Neural progenitor cell (in vitro differentiated cells): ENCODE data around the gene FBXL17.

Source experiments
- EZH2 ChIP-seq: fragments of 200-600 bp; sonication (generic); IDR thresholded peaks from 2 replicates; pipeline ENCODE4 v1.6.1; 2017; ENCODE audit warnings: antibody characterized with exemption, mild to moderate bottlenecking, moderate library complexity
- TF ChIP-seq, protein P1 (sequence below): fragments of 200-600 bp; sonication (generic); IDR thresholded peaks from 2 replicates; pipeline ENCODE4 v1.5.1; 2017; ENCODE audit warnings: antibody characterized with exemption, mild to moderate bottlenecking

DNA sequence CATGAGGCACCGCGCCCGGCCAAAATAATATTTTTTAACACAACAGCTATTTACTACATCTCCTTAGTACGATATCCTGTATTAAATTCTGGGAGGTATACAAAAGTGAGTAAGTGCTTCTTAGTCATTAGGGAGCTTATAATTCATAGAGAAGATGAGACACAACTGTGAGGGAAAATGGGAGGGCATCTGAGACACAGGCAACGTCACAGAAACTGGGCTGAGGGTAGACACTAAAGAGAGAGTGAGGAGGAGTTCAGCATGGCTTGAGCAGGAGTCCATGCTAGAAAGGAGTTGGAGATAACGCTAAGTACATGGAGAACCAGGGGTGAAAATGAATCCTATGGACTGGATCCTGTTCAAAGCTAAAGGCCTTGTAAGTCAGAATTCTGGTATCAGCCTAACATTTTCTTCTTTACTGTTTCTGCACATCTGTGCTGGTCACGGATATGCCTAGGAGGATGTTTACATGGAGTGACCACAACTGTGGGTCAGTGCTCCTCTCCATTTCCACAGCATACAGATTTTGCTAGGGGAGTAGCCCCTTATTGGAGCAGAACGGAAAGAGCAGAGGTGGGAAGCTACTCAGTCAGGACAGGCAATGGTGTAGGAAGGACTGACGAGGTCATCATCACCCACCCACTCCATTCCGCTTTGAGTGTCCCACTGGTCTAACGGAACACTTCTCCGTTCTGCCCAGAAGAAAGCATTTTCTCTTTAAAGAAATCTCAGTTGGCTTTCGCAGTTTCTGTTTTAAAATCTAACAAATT lies 400.8 kb downstream of the FBXL17 start:
- TF ChIP-seq, protein P1, sequence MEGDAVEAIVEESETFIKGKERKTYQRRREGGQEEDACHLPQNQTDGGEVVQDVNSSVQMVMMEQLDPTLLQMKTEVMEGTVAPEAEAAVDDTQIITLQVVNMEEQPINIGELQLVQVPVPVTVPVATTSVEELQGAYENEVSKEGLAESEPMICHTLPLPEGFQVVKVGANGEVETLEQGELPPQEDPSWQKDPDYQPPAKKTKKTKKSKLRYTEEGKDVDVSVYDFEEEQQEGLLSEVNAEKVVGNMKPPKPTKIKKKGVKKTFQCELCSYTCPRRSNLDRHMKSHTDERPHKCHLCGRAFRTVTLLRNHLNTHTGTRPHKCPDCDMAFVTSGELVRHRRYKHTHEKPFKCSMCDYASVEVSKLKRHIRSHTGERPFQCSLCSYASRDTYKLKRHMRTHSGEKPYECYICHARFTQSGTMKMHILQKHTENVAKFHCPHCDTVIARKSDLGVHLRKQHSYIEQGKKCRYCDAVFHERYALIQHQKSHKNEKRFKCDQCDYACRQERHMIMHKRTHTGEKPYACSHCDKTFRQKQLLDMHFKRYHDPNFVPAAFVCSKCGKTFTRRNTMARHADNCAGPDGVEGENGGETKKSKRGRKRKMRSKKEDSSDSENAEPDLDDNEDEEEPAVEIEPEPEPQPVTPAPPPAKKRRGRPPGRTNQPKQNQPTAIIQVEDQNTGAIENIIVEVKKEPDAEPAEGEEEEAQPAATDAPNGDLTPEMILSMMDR: no peak
- no peak for TF ChIP-seq EZH2
